ENCODE data around the gene MAP3K2.

The MAP3K2 gene

DNA sequence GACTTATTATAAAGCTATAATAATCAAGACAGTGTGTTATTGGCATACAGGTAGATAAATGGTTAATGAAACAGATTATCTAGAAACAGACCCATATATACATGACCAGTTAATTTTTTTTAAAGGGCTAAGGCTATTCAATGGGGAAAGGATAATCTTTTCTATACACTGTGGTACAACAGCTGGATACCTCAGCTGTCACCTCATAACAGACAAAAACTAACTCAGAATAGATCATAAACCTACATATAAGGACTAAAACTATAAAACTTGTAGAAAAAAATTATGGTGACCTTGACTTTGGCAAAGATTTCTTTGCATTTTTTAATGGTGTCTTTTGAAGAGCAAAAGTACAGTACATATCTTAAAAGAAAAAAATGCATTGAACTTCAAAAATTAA, 30.2 kb downstream of the MAP3K2 start:
- no peaks in the 10 kb centered on the region for H3K36me3 ChIP-seq (ENCODE audit: control insufficient read depth in 2 of 2, insufficient read depth in 1 of 2, low read length in 2 of 2)
- ChIA-PET POLR2A (no interaction called here), CTCF (interaction anchor here (0.7 to 2.5 kb wide), 4 partner anchors 13 to 122 kb away, joined by 3 to 7 read pairs (median 5); no protein-coding TSS in a partner anchor)
- no peak overlapping the region for H3K4me3 ChIP-seq (ENCODE audit: low read depth, low read length)
- no peak overlapping the region for H3K27ac ChIP-seq (ENCODE audit: extremely low read depth, low read depth, low read length)
- TF ChIP-seq TRIM28 (IDR thresholded peaks at IDR 0.05; ENCODE audit: borderline replicate concordance, low read length) (no peak), ZNF132 (tag by site-specific recombination; IDR thresholded peaks at IDR 0.05; ENCODE audit: borderline replicate concordance) (no peak), ZNF202 (tag by site-specific recombination; IDR thresholded peaks at IDR 0.05; ENCODE audit: borderline replicate concordance) (no peak)
- TF ChIP-seq, protein P1, sequence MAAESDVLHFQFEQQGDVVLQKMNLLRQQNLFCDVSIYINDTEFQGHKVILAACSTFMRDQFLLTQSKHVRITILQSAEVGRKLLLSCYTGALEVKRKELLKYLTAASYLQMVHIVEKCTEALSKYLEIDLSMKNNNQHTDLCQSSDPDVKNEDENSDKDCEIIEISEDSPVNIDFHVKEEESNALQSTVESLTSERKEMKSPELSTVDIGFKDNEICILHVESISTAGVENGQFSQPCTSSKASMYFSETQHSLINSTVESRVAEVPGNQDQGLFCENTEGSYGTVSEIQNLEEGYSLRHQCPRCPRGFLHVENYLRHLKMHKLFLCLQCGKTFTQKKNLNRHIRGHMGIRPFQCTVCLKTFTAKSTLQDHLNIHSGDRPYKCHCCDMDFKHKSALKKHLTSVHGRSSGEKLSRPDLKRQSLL (tag by site-specific recombination; IDR thresholded peaks at IDR 0.05) = no peak
- H3K4me1 ChIP-seq (ENCODE audit: control insufficient read depth, insufficient read depth, low read length) = peaks cover 24% of the 10 kb centered on the region
- no peaks in the 10 kb centered on the region for H3K9me3 ChIP-seq (ENCODE audit: control insufficient read depth, insufficient read depth, low read depth, low read length)

DNA sequence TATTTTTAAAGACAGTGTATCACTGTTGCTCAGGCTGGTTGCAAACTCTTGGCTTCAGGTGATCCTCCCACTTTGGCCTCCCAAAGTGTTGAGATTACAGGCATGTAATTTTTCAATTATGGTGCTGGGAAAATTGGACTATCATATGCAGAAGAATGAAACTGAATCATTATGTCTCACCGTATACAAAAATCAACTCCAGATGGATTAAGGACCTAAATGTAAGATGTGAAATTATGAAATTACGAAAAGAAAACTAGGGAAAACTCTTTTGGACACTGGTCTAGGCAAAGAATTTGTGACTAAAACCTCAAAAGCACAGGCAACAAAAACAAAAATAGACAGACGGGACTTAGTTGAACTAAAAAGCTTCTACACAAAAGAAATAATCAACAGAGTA, 31.2 kb downstream of the MAP3K2 start:
- peaks cover 16% of the 10 kb centered on the region for H3K4me1 ChIP-seq (ENCODE audit: control insufficient read depth, insufficient read depth, low read length)
- TF ChIP-seq ZNF157 (tag by site-specific recombination; IDR thresholded peaks at IDR 0.05) (no peak), SETDB1 (IDR thresholded peaks at IDR 0.05; ENCODE audit: insufficient read length, low read length) (no peak), INSM2 (tag by site-specific recombination; IDR thresholded peaks at IDR 0.05) (no peak), ATF2 (tag by site-specific recombination; IDR thresholded peaks at IDR 0.05; ENCODE audit: low read depth) (no peak), ZNF645 (tag by site-specific recombination; IDR thresholded peaks at IDR 0.05) (no peak), ZNF121 (tag by site-specific recombination; IDR thresholded peaks at IDR 0.05) (no peak), ZNF76 (tag by site-specific recombination; IDR thresholded peaks at IDR 0.05; ENCODE audit: borderline replicate concordance, low read depth) (no peak), PBX3 (CRISPR knock-in tag; IDR thresholded peaks at IDR 0.05) (no peak), ZNF600 (tag by site-specific recombination; IDR thresholded peaks at IDR 0.05) (no peak), ZNF473 (tag by site-specific recombination; IDR thresholded peaks at IDR 0.05) (no peak), ZNF214 (tag by site-specific recombination; IDR thresholded peaks at IDR 0.05; ENCODE audit: borderline replicate concordance) (no peak), ZNF596 (tag by site-specific recombination; IDR thresholded peaks at IDR 0.05) (no peak), ZNF48 (tag by site-specific recombination; IDR thresholded peaks at IDR 0.05) (no peak)
- TF ChIP-seq, protein P2, sequence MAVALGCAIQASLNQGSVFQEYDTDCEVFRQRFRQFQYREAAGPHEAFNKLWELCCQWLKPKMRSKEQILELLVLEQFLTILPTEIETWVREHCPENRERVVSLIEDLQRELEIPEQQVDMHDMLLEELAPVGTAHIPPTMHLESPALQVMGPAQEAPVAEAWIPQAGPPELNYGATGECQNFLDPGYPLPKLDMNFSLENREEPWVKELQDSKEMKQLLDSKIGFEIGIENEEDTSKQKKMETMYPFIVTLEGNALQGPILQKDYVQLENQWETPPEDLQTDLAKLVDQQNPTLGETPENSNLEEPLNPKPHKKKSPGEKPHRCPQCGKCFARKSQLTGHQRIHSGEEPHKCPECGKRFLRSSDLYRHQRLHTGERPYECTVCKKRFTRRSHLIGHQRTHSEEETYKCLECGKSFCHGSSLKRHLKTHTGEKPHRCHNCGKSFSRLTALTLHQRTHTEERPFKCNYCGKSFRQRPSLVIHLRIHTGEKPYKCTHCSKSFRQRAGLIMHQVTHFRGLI (tag by site-specific recombination; IDR thresholded peaks at IDR 0.05) = no peak
- TF ChIP-seq, protein P3, sequence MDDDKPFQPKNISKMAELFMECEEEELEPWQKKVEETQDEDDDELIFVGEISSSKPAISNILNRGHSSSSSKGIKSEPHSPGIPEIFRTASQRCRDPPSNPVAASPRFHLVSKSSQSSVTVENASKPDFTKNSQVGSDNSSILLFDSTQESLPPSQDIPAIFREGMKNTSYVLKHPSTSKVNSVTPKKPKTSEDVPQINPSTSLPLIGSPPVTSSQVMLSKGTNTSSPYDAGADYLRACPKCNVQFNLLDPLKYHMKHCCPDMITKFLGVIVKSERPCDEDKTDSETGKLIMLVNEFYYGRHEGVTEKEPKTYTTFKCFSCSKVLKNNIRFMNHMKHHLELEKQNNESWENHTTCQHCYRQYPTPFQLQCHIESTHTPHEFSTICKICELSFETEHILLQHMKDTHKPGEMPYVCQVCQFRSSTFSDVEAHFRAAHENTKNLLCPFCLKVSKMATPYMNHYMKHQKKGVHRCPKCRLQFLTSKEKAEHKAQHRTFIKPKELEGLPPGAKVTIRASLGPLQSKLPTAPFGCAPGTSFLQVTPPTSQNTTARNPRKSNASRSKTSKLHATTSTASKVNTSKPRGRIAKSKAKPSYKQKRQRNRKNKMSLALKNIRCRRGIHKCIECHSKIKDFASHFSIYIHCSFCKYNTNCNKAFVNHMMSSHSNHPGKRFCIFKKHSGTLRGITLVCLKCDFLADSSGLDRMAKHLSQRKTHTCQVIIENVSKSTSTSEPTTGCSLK (tag by site-specific recombination; IDR thresholded peaks at IDR 0.05) = no peak
- H3K4me3 ChIP-seq (ENCODE audit: low read depth, low read length) = no peak overlapping the region
- no peak overlapping the region for H3K27ac ChIP-seq (ENCODE audit: extremely low read depth, low read depth, low read length)
- ChIA-PET POLR2A (no interaction called here), CTCF (interaction anchor here (0.7 to 2.5 kb wide), 5 partner anchors 12 to 123 kb away, joined by 3 to 7 read pairs (median 3); no protein-coding TSS in a partner anchor)
- no peaks in the 10 kb centered on the region for H3K9me3 ChIP-seq (ENCODE audit: control insufficient read depth, insufficient read depth, low read depth, low read length)
- H3K36me3 ChIP-seq (ENCODE audit: control insufficient read depth in 2 of 2, insufficient read depth in 1 of 2, low read length in 2 of 2) = no peaks in the 10 kb centered on the region
